Right atrium auricular region (tissue), 2 donors: ENCODE data around the gene RAB15. TPM values are rescaled to one million over a fixed set of nuclear protein-coding genes. Genes with fewer than 3 reads are reported as not detected.

ENCODE experiments used
- DNase-seq: peaks from one replicate; pipeline ENCODE4 v3.0.0-alpha.2; 2019; ENCODE audit warnings: low spot score
- H3K27ac ChIP-seq, 2 donors: fragments of 200-600 bp; sonication (generic); 1 replicate in 1 of 2; 2 replicates in 1 of 2; pipeline ENCODE4 v1.5.1; 2016 to 2019
- H3K27me3 ChIP-seq, 2 donors: fragments of 200-600 bp; sonication (generic); one replicate each; pipeline versions ENCODE4 v1.5.1 to v1.6.0; 2017 to 2019
- H3K36me3 ChIP-seq: fragments of 200-600 bp; sonication (generic); one replicate; pipeline ENCODE4 v1.5.1; 2016
- H3K4me1 ChIP-seq, 2 donors: fragments of 200-600 bp; sonication (generic); one replicate each; pipeline versions ENCODE4 v1.5.1 to v1.6.0; 2017 to 2019
- H3K4me3 ChIP-seq, 2 donors: fragments of 200-600 bp; sonication (generic); 1 replicate in 1 of 2; 2 replicates in 1 of 2; pipeline ENCODE4 v1.5.1; 2017 to 2019; ENCODE audit warnings: mild to moderate bottlenecking in 1 of 2, moderate library complexity in 1 of 2
- H3K9me3 ChIP-seq, 2 donors: fragments of 200-600 bp; sonication (generic); one replicate each; pipeline ENCODE4 v1.5.1; 2019
- CTCF ChIP-seq, 2 donors: fragments of 200-600 bp; sonication (generic); IDR thresholded peaks; one replicate each; pipeline ENCODE4 v1.5.1; 2019; ENCODE audit warnings: antibody characterized with exemption in 2 of 2
- total RNA-seq, 2 donors: library from RNA; depleted of rRNA; stranded (reverse); fragments of >200 nt; gene quantifications; one replicate each; pipeline ENCODE4 v1.1.0, GENCODE V29; 2016

RAB15 gene
- total RNA-seq, 2 donors from 2014 or later = 9.8 to 69.0 TPM

- Histone ChIP-seq H3K4me3 (no peak overlapping the region), H3K36me3 (peaks cover 5% of the 10 kb centered on the region), H3K27ac (no peak overlapping the region), H3K9me3 (no peaks in the 10 kb centered on the region), H3K4me1 (peaks cover 0 to 18% of the 10 kb centered on the region in 2 donors), H3K27me3 (no peaks in the 10 kb centered on the region)
- DNase-seq = no peak
- TF ChIP-seq CTCF (IDR thresholded peaks at IDR 0.05) = no peak
Measured at GRCh38 chr14:64953310-64953654, 18.9 kb downstream of the RAB15 start.

DNA sequence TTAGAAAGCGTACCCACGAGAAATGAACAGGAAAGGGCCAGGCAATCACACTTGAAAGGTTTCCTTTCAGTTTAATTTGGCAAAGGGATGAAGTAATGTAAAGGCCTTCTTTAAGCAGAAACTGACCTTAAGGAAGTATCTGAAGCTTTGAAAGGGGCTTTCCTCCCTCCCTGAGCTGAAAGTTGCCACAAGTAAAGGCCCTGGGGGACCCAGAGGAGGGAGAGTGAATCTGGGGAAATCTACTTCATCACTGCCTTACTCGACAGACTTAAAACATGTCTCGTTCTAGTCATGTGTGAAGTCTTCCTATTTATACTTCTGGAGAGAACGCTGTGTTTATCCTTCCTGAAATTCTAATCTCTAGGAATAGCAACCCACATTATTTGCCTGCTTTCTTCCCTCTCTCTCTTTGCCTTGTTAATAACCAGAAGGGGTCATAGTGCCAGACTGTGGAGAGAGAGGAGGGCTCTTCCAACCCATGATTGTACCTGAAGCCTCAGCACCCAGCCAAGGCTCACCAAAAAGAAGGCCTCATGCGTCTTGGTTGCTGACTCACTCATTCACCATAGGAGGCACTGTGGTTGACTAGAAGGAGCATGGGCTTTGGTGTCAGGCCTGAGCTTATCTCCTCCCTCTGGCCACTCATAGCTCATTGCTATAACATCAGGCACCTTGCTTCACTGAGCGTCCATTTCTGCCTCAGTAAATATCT, 19.4 kb downstream of the RAB15 start:
- H3K4me3 ChIP-seq = no peak overlapping the region
- peak overlapping the region; percentile 89 to 91 for H3K27ac ChIP-seq
- no peak for DNase-seq
- H3K9me3 ChIP-seq = no peaks in the 10 kb centered on the region
- no peaks in the 10 kb centered on the region for H3K27me3 ChIP-seq
- H3K36me3 ChIP-seq = peaks cover 11% of the 10 kb centered on the region
- H3K4me1 ChIP-seq = peaks cover 0 to 23% of the 10 kb centered on the region in 2 donors
- TF ChIP-seq CTCF (IDR thresholded peaks at IDR 0.05) = no peak

DNA sequence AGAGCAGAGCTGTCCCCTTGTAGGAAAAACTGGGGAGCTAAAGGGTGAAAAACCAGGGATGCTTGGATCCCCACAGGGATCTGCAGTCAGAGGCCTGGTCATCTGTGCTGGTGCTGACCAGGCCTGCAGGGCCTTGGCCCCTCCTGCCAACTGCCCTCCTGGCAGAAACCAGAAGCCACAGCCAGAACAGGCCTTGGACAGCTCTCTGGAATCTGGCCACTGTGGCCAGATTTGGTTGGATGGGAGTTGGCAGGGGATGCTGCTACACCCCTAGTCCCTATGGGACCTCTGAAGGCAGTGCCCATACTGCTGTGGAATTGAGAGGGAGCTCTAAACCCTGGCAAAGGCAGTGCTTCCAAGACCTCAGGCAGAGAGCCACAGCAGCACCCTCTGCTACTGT, 20.4 kb downstream of the RAB15 start:
- H3K36me3 ChIP-seq = peaks cover 14% of the 10 kb centered on the region
- H3K9me3 ChIP-seq = no peaks in the 10 kb centered on the region
- H3K27me3 ChIP-seq = no peaks in the 10 kb centered on the region
- H3K27ac ChIP-seq = peak overlapping the region; percentile 89 to 91
- no peak for DNase-seq
- H3K4me3 ChIP-seq = no peak overlapping the region
- no peak for TF ChIP-seq CTCF (IDR thresholded peaks at IDR 0.05)
- peaks cover 0 to 23% of the 10 kb centered on the region in 2 donors for H3K4me1 ChIP-seq

DNA sequence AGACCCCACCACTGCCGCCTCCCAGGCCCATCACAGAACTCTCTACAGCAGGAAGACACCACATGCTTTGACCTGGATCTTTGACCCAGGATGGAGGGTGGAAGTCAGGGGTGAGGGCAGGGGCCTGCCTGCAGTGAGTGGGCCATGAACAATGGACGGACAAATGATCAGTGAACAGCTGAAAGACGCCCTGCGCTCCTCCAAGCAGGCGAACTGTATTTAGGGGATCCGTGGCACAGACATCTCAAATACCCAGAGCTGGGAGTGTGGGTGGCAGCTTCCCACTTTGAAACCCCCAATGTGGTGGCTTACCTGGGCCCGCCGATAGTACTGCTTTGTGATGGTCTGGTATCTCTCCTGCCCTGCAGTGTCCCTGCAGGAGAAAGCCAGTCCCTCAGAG, 20.8 kb downstream of the RAB15 start:
- H3K27me3 ChIP-seq = no peaks in the 10 kb centered on the region
- no peaks in the 10 kb centered on the region for H3K9me3 ChIP-seq
- H3K4me1 ChIP-seq = peaks cover 0 to 23% of the 10 kb centered on the region in 2 donors
- no peak for DNase-seq
- no peak overlapping the region for H3K4me3 ChIP-seq
- peak overlapping the region; percentile 89 to 91 for H3K27ac ChIP-seq
- no peak for TF ChIP-seq CTCF (IDR thresholded peaks at IDR 0.05)
- peaks cover 14% of the 10 kb centered on the region for H3K36me3 ChIP-seq

- peak overlapping the region; percentile 89 to 91 for H3K27ac ChIP-seq
Measured at GRCh38 chr14:64950889-64951288, 21.2 kb downstream of the RAB15 start.

More at GRCh38 chr14:64950889-64951288, 21.2 kb downstream of the RAB15 start:
- Histone ChIP-seq H3K36me3 (peaks cover 14% of the 10 kb centered on the region), H3K4me3 (peak overlapping the region in 1 of 2 donors; percentile 37), H3K9me3 (no peaks in the 10 kb centered on the region), H3K27me3 (no peaks in the 10 kb centered on the region), H3K4me1 (peaks cover 0 to 23% of the 10 kb centered on the region in 2 donors)
- TF ChIP-seq CTCF (IDR thresholded peaks at IDR 0.05) = no peak
- DNase-seq = no peak
